GM19324 (cell line): ENCODE data around the gene MIA2.
"Not testable (repeated sequence)": the region's sequence is repeated elsewhere in the genome, so short reads cannot be mapped to it uniquely, and the experiment has no call there.

Source experiments
- ATAC-seq: cut with Tn5 transposase; IDR thresholded peaks from one replicate; pipeline ENCODE4 v1.9.1; 2021; ENCODE audit warnings: mild to moderate bottlenecking, moderate library complexity; ENCODE audit not compliant: unreplicated experiment, low FRiP score

Gene MIA2

DNA sequence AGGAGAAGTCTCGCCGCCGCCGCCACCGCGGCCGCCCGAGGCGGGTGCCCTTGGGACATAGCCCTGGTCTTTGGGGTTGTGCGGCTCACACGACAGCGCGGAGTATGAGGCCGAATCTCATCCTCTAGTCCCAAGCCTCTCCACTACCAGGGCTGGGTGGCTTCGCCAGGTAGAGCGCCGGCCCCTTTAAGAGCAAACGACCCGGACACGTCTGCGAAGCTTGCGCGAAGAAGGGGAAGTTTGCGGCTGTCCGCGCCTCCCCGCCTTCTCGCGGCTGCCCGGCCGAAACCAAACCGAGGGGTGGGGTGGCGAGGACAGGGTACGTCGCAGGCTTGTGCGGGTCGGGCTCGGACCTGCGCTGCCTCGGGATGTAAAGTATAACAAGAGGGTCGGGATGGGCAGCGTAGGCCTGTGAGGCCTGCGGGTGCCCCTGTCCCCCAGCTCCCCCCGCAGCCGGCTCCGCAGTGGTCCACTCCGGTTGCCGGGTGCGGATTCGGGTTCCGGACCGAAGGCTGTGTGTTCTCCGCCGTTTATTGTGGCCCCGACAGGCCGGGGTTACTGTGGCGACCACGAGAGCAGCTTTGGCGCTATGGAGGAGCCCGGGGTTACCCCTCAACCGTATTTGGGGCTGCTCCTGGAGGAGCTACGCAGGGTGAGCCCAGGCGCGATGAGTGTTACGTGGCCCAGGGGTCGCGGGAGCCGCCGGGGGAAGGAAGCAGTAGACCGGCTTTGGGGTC is 33.3 kb downstream of the MIA2 start:
- peak; percentile 91 for ATAC-seq

DNA sequence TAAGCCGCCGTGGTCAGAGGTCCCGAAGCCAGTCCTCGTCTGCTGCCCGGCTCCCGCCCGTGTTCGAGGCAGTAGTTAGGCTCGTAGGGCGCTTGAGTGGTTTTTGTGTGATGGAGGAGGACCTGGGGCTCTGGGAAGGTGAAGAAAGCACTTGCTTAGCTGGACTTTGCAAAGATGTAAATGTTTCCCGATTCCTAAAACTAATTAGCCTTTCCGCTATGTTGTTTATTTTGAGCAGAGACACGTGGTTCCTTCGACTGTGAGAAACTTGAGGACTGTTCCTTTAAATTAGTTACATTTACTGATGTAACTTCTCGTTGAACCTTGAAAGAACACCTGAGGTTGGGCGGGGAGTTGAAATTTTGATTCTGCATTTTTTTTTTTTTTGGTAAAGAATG is 33.9 kb downstream of the MIA2 start:
- ATAC-seq: no peak

DNA sequence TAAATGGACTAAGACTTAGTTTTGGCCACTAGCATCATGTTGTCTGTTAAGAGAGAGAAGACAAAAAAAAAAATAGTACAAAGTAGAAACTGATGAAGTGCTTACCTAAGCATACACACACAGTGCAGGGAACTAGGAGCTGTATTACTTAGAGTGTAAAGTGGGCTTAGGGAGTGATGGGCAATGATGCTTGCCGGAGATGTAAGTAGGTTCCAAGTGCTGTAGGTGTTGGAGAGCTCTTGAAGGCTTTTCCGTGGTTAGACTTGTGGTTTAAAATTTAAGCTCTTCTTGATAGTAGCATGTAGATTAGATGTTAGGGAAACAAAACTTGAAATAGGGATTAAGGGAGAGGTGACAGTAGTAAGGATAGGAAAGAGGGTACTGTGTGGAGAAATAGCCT is 34.7 kb downstream of the MIA2 start:
- ATAC-seq: no peak

DNA sequence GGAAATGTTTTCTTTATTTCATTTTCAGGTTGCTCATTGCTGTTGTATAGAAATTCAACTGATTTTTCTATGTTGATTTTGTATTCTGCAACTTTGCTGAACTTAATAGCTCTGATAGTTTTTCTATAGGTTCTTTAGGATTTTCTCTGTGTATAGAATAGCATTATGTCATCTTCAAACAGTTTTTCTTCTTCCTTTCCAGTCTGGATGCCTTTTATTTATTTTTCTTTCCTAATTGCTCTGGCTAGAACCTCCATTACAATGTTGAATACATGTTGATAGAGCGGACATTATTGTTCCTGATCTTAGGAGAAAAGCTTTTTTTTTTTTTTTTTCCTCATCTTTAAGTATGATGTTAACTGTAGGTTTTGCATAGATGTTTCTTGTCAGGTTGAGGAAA is 39.2 kb downstream of the MIA2 start:
- no peak for ATAC-seq

DNA sequence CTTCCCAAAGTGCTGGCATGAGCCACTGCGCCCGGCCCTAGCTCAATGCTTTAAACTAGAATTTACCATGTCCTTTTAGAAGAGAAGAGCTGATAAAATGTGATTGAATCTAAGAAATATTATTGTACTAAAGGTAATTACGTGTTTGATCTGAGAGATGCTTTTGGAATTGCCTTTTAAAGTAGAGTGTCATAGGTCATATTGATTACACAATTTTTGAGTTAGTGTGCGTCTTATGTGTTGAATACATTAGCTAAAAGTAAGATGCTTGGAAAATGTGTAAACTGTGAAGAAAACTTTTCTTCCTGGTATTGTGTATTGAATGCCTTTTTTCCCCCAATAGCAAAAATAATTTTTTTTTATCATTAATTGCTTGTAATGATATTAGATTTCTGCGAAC is 41.7 kb downstream of the MIA2 start:
- no peak for ATAC-seq

DNA sequence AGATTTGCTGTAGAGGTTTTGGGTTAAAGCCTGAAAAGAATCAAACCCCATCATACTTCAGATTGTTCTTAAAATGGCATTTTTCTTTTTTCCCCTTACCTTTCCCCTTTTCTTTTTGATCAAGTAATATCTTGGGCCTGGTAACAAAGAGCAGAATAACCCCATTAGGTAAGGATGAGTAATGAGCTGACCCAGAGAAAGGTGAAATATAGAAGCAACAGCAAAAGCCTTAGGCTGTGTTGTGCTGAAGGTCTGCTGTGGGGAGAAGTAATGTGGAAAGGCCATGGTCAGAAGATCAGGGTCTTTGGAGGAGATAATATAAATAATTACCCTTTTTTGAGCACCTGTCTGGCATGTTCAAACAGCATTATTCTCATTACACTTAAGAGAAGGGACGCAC is 42.3 kb downstream of the MIA2 start:
- ATAC-seq: no peak

DNA sequence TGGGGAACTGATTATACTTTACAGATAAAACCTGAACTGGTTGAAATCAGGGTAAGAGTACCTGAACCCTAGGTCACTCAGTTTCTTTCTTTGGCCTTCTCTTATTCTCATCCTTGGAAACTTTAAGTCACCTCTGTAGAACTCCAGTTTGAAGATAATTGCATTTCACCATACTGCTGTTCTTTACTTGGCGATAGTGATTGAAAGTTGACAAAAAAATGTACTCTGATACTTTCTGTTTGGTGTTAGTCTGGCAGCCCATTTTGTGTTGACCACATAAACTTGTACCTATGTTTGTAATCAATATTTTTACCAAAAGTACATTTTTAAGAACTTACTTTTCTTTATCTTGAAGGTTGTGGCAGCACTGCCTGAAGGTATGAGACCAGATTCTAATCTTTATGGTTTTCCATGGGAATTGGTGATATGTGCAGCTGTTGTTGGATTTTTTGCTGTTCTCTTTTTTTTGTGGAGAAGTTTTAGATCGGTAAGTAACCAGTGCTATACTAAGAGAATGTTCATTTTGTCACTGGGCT is 42.9 kb downstream of the MIA2 start:
- ATAC-seq: no peak

DNA sequence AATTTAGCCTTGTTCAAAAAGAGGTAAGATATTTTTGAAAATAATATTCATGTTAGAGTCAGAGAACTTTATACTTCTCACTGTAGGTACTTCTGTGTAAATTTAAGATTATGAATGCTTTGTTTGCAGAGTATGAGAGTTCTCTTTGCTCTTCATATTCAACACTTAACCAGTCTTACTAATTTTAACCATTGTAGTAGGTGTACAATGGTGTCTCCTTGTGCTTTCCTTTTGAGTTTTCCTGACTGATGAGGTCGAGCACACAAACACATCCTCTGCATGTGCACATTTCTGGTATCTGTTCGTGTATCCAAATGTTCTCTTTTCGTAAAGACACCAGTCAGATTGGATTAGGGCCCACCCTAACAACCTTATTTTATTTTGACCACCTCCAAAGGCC is 45.8 kb downstream of the MIA2 start:
- no peak for ATAC-seq

DNA sequence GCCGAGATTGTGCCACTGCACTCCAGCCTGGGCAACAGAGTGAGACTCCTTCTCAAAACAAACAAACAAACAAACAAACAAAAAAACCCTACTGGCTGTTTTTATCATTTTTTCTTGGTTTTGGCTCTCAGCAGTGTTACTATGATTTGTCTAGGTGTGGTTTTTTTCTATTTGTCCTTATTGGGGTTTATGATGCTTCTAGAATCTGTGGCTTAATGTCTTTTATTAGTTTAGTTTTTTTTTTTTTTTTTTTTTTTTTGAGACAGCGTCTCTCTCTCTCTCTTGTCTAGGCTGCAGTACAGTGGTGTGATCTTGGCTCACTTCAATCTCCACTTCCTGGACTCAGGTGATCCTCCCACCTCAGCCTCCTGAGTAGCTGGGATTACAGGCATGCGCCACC is 47.0 kb downstream of the MIA2 start:
- ATAC-seq: not testable (repeated sequence)

DNA sequence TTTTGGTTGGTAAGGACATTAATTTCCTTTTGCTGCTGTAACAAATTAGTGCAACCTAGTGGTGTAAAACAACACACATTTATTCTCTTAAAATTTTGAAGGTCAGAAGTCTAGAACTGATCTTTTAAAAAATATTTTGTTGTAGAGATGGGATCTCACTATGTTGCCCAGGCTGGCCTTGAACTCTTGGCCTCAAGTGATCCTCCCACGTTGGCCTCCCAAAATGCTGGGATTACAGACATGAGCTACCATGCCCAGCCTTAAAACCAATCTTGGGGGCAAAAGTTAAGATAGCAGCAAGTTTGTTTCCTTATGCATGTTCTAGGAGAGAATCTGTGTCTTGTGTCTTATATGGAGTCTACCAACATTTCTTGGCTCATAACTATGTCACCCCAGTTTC is 55.8 kb downstream of the MIA2 start:
- no peak for ATAC-seq

DNA sequence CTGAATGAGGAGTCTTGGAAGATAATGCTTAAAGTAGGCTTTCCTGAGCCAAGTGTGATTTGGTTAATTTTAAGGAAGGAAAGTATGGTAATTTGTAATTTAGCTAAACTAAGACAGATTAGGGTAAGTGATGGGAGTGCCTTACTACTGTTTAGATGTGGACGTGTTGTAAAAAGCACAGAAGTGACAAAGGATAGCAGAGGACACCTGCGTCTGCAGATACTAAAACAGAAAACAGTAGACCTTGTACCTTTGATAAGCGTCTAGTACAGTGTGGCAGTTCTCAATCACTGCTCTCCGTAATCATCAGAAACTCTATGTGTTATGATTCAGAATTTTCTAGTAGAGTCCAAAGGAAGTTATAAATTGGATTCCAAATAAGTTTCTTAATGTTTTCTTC is 58.0 kb downstream of the MIA2 start:
- ATAC-seq: no peak

DNA sequence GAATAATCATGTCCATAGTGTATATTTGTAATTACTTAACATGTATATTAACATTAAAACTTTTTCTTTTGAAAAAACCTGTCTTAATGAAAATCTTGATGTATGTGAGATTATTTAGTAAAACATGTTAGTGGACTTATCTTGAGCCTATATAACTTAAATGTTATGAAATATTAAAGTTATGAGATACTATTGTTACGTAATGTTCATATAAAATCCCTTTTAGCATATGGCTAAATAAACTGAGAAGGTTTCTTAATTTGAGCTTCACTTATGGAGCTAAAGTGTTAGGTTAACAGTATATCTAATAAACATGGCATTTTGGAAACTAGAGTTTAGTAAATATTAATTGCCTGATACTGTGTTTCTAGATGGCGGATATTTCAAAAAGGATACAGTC is 59.9 kb downstream of the MIA2 start:
- ATAC-seq: no peak

DNA sequence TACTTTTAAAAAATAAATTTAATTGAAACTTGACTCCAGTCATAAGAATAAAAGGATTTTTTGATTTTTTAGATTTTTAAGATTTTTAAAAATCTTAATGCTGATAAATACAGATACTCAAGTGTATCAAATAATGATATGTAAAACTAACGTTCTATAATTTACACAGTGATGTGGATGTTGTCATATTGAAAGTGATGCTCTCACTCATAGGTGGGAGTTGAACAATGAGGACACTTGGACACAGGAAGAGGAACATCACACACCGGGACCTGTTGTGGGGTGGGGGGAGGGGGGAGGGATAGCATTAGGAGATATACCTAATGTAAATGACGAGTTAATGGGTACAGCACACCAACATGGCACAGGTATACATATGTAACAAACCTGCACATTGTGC is 66.7 kb downstream of the MIA2 start:
- ATAC-seq: not testable (repeated sequence)

DNA sequence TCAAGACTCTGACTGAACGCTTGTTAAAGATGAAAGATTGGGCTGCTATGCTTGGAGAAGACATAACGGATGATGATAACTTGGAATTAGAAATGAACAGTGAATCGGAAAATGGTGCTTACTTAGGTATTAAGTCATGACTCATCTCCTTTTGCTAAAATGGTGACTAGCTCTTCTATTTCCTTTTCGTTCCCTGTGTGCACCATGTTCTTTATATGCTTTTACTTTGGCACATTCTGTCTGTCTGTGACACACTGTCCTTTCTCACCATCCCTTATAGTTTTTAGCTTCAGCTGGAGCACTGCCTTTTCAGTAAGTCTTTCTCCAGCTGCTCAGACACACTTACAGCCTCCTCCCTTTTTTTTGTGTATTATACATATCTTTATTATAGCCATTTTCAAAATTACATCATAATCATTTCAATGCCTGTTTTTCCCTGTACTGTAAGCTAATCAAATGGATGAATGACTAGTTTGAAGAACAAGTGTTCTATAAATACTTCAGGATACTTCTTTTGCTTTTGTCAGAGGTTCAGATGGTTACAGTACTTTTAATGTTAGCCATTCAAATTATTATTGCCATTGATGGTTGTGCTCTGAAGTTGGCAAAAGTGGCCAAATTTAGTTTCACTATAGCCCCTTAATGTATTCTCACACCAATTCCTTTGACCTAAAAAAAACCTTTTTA is 68.6 kb downstream of the MIA2 start:
- ATAC-seq: no peak

DNA sequence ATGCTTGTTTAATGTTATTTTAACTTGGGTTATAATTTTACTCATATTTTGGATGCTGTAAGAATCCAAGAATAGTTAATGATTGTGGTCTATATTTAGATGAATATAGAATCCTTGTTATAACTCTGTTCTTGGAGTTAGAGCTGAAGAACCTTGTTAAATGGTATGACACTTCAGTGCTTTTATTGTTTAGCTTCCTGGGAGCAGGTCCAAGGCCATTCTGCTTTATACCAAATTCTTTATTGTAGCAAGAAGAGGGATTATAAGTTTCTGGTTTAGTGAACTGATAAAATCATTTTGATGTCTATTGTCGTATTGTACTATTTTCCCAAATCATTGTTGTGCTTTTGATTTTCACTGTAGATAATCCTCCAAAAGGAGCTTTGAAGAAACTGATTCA is 69.4 kb downstream of the MIA2 start:
- ATAC-seq: no peak

DNA sequence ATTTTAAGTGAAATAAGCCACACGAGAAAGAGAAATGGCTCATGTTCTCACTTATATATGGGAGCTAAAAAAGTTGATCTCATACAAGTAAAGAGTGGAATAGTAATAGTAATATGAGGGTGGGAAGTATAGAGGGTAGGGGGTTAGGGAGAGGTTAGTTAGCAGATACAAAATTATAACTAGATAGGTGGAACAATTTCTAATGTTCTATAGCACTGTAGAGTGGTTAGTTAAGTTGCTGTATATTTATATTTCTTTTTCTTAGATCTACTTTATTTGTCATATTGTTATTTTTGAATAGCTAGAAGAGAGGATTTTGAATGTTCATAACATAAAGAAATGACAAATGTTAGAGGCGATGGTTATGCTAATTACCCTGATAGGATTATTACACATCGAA is 74.1 kb downstream of the MIA2 start:
- ATAC-seq: no peak

DNA sequence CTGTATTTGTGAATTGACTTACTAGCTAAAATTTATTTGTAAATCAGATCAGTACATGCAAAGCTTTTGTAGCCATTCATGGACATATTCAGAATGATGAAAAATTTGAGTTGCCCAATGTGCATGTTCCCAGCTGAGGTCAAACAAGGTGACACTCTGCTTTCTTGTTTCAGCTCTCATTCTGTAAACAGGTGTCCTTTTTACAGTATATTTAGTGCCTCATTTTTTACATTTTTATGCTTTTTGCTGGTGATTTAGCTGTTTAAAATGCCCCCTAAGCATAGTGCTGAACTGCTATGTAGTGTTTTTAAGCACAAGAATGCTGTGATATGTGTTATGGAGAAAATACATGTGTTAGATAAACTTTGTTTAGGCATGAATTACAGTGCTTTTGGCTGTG is 76.3 kb downstream of the MIA2 start:
- ATAC-seq: no peak

DNA sequence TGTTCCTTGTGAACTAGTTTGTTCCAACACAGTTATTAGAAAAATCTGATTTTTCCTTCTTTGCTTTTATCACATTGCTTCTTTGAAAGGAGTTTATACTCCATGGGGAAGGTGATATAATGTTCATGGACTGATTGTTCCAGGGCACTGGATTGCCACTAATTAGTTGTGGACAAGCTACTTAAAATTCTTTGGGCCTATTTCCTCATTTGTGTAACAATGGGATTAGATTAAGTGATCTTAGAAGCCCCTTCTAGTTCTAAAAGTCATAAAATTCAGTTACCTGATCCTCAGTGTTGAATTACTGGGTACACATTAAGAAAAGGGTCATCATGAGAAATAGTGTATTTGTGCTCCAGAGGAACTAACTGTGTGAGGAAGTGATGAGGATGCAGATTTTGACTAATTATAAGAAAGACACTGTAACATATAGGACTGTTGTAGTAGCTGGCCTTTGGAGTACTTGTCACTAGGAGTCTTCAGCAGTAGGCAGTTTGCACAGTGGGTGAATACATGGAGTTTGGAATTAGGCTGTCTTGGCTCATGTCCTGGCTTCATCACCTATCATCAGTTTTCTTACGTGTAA is 82.2 kb downstream of the MIA2 start:
- no peak for ATAC-seq

DNA sequence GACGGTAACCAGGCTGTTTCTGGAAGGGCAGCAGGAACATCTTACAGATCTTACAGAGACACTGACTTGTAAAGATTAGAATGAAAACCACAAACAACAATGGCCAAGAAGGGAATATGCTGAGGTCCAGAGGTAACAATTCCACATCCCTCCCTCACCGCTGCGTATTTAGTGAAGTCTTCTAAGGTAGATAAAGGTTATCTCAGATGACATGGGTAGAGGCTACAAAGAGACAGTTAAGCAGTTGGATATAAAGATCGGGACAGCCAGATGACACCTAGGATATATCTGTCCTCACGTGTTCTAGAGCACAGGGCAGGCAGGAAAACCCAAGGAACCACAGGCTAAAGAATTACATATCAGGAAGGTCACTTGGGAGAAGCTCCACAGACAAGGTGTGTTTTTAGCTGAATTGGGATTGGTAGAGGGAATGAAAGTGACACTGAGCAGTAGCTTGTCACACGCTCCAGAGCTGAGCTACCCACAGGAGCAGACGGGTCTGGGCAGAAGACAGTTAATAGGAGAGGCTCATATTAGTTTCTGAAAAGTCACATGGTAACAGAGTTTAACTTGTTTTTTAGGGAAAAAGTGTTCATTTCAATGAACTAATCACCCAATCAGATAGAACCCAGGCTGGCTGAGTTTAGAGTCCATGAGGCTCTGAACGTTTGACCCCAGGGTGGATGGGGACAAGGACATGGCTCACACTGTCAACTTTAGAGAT is 83.3 kb downstream of the MIA2 start:
- no peak for ATAC-seq

DNA sequence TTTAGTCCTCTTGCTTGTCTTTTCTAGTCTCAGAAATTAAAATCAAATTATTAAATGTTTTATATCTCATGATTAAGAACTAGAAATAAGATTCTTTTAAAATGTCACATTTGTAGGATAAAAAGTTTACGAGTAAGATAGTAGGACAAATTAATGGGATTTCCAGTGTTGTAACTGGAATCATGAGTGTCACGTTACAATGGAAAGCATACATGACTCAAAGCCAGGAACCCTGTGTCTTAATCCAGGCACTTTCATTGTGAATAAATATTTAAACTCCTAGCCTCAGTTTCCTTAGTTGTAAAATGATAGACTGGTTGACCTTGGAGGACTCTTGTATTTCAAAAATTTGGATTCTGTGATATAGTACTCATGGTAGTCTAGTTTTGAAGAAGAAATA is 84.9 kb downstream of the MIA2 start:
- no peak for ATAC-seq

DNA sequence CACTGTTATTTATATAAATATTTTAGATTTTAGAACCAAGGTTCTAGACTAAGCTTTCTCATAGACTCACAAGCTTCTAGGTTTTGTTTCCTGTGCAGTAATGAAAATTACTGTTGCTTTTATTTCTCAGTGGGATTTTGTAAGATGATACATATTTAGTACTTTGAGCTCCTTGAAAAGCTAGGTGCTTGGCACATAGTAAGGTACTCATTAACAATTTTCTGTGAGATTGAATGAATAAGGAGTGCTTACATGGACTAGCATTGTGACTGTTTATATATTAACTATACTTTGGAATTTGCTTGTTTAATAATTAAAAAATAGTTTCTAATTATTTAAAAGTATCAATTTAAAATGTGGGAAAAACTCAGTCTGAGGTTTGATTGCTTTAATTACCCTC is 85.7 kb downstream of the MIA2 start:
- no peak for ATAC-seq
